ENCODE data around the gene RBL2.

DNA sequence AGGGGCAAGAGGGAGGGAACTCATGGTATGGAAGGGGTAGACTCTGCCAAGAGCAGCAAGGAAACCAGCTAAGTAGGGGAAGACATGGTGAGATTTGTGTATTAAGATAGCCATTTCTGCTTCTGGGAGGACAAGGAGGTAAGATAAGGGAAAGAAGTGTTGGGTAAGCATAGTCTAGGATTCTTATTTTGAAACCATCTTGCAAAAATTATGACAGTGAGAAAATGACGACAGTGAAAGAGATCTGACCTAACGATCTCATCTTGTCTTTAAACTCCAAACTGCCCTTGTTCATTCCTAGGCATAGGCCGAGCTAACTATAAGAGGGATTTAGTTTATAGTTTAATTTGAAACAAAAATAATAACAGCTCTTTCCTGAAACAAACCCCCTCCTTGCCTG lies 5.6 kb upstream of the RBL2 start:
- no peak for TF ChIP-seq EZH2phosphoT487 (IDR thresholded peaks at IDR 0.05; ENCODE audit: borderline replicate concordance)
- TF ChIP-seq JUND (IDR thresholded peaks at IDR 0.05): no peak
- TF ChIP-seq CBX3 (IDR thresholded peaks at IDR 0.05; ENCODE audit: low read depth): no peak
- TF ChIP-seq ZNF274 (IDR thresholded peaks at IDR 0.05; ENCODE audit: low read depth, low read length): no peak
